HepG2 (cell line): ENCODE results near the gene PRMT2. TPM values are rescaled to one million over a fixed set of nuclear protein-coding genes. Genes with fewer than 3 reads are reported as not detected.

Source experiments
- ATAC-seq: fragments of 200-7000 bp; cut with Tn5 transposase; 3 replicates; pipeline ENCODE4 v1.9.1; 2020; ENCODE audit warnings: mild to moderate bottlenecking, moderate library complexity
- BruUV-seq: library from RNA; stranded (reverse); fragments of 400-500 nt; replicated peaks from 2 replicates; lab custom pipeline; 2021; lab: Mats Ljungman, UMichigan
- CTCF ChIA-PET: fragments of 300-600 bp; formaldehyde crosslinking; extraction: SDS; loops from one replicate; lab custom pipeline; 2021; ENCODE audit warnings: low total read pairs, inconsistent platforms, low intra/inter-chr PET ratio; lab: Yijun Ruan, JAX
- POLR2A ChIA-PET: fragments of 350-600 bp; sonication (Branson Sonifier 250); formaldehyde crosslinking; loops from one replicate; lab custom pipeline; 2020; ENCODE audit warnings: antibody characterized with exemption, inconsistent platforms; lab: Yijun Ruan, JAX
- DNase-seq: peaks from one replicate; pipeline ENCODE4 v3.0.0-alpha.2; 2015; ENCODE audit warnings: low spot score
- FAIRE-seq: peaks from 3 replicates; lab custom pipeline; 2011; peaks lifted over from hg19 to GRCh38; lab: Jason Lieb, UNC
- H2AFZ ChIP-seq: one replicate; pipeline ENCODE4 v1.6.1; 2011; ENCODE audit warnings: low read length, inconsistent platforms
- H3K27ac ChIP-seq: fragments of 300-600 bp; 3 replicates; pipeline ENCODE4 v1.8.0; 2011; ENCODE audit warnings: mixed run types, mild to moderate bottlenecking, mixed read lengths, low read length, inconsistent platforms; ENCODE audit not compliant: insufficient read depth; ENCODE audit errors: extremely low read length
- H3K27me3 ChIP-seq, 2 experiments: fragments of 200-600 bp in 1 of 2; 2 replicates in 1 of 2; 3 replicates in 1 of 2; pipeline versions ENCODE4 v1.6.0 to v1.8.0; 2011; ENCODE audit warnings: low read length in 2 of 2, mild to moderate bottlenecking in 2 of 2, moderate library complexity in 2 of 2, inconsistent platforms in 1 of 2; ENCODE audit not compliant: insufficient read depth in 2 of 2, control insufficient read depth in 1 of 2
- H3K36me3 ChIP-seq, 2 experiments: fragments of 200-600 bp in 1 of 2; replicated peaks in 1 of 2; 2 replicates in 1 of 2; 3 replicates in 1 of 2; pipeline versions ENCODE4 v1.5.1 to v1.8.0; 2011; ENCODE audit warnings: low read length in 2 of 2, inconsistent platforms in 1 of 2; ENCODE audit not compliant: insufficient read depth in 2 of 2, control insufficient read depth in 1 of 2
- H3K4me1 ChIP-seq: 2 replicates; pipeline ENCODE4 v1.5.1; 2012; ENCODE audit warnings: low read length, inconsistent platforms; ENCODE audit not compliant: insufficient read depth
- H3K4me2 ChIP-seq: 2 replicates; pipeline ENCODE4 v1.6.0; 2011; ENCODE audit warnings: low read depth, low read length, inconsistent platforms
- H3K4me3 ChIP-seq, 3 experiments: fragments of 200-600 bp in 1 of 3; sonication (generic), shearing (Covaris generic) in 1 of 3; replicated peaks in 1 of 3; 2 replicates each; pipeline ENCODE4 v1.5.1; 2011 to 2016; ENCODE audit warnings: low read length in 3 of 3, inconsistent platforms in 2 of 3, low read depth in 2 of 3, mild to moderate bottlenecking in 2 of 3, control low read depth in 1 of 3, mixed read lengths in 1 of 3; ENCODE audit not compliant: insufficient read depth in 1 of 3
- H3K79me2 ChIP-seq: one replicate; pipeline ENCODE4 v1.6.1; 2011; ENCODE audit warnings: low read length, inconsistent platforms; ENCODE audit not compliant: insufficient read depth
- H3K9ac ChIP-seq: 2 replicates; pipeline ENCODE4 v1.6.0; 2011; ENCODE audit warnings: mild to moderate bottlenecking, low read depth, low read length, inconsistent platforms; ENCODE audit not compliant: insufficient read depth
- H3K9me3 ChIP-seq: 2 replicates; pipeline ENCODE4 v1.5.1; 2012; ENCODE audit warnings: mild to moderate bottlenecking, low read length
- H4K20me1 ChIP-seq: 2 replicates; pipeline ENCODE4 v1.6.0; 2011; ENCODE audit warnings: inconsistent platforms, mild to moderate bottlenecking, low read length, moderate library complexity; ENCODE audit not compliant: insufficient read depth
- ETV5 ChIP-seq: IDR thresholded peaks from 2 replicates; pipeline ENCODE4 v1.6.1; 2018; ENCODE audit warnings: missing biosample characterization, missing genetic modification reagents, inconsistent platforms, borderline replicate concordance
- FOSL2 ChIP-seq: sonication (generic); formaldehyde crosslinking; IDR thresholded peaks from 2 replicates; pipeline ENCODE4 v1.4.0; 2020; ENCODE audit warnings: missing genetic modification reagents
- HHEX ChIP-seq: IDR thresholded peaks from 2 replicates; pipeline ENCODE4 v1.6.1; 2016; ENCODE audit warnings: control low read depth
- IRX3 ChIP-seq: sonication (generic); formaldehyde crosslinking; IDR thresholded peaks from 2 replicates; pipeline ENCODE4 v1.8.1; 2023; ENCODE audit warnings: mild to moderate bottlenecking, low read depth, missing genetic modification reagents, borderline replicate concordance
- JUN ChIP-seq: sonication (generic); formaldehyde crosslinking; IDR thresholded peaks from 2 replicates; pipeline ENCODE4 v1.4.0; 2020; ENCODE audit warnings: mild to moderate bottlenecking, missing genetic modification reagents
- NCOR1 ChIP-seq: fragments of 200-600 bp; sonication (generic); IDR thresholded peaks from 2 replicates; pipeline ENCODE4 v1.7.0; 2017; ENCODE audit warnings: antibody characterized with exemption, low read length, borderline replicate concordance
- NFIC ChIP-seq: IDR thresholded peaks from 2 replicates; pipeline ENCODE4 v1.6.1; 2012; ENCODE audit warnings: mild to moderate bottlenecking, low read length, inconsistent platforms
- PAXIP1 ChIP-seq: sonication (generic); formaldehyde crosslinking; conservative IDR thresholded peaks from 2 replicates; pipeline ENCODE4 v1.4.0; 2020; ENCODE audit warnings: mild to moderate bottlenecking, missing genetic modification reagents, moderate library complexity
- SCMH1 ChIP-seq: sonication (generic); formaldehyde crosslinking; IDR thresholded peaks from 2 replicates; pipeline ENCODE4 v1.9.0; 2021; ENCODE audit warnings: missing genetic modification reagents, mild to moderate bottlenecking, borderline replicate concordance
- TRAFD1 ChIP-seq: sonication (generic); formaldehyde crosslinking; IDR thresholded peaks from 2 replicates; pipeline ENCODE4 v1.5.1; 2020; ENCODE audit warnings: missing genetic modification reagents, mild to moderate bottlenecking, borderline replicate concordance
- TSC22D2 ChIP-seq: sonication (generic); formaldehyde crosslinking; IDR thresholded peaks from 2 replicates; pipeline ENCODE4 v1.5.1; 2020; ENCODE audit warnings: missing genetic modification reagents, mild to moderate bottlenecking, borderline replicate concordance
- YEATS2 ChIP-seq: sonication (generic); formaldehyde crosslinking; IDR thresholded peaks from 2 replicates; pipeline ENCODE4 v1.4.0; 2020; ENCODE audit warnings: missing genetic modification reagents, borderline replicate concordance
- WGBS: methylation state at CpG from one replicate; pipeline ENCODE4 v1.1.6; 2017; ENCODE audit warnings: low lambda C conversion rate; 5-methylcytosine and 5-hydroxymethylcytosine counted together
- in situ Hi-C: cut with HindIII; loops from 2 replicates; pipeline ENCODE4 v1.10.0; 2017; ENCODE audit warnings: low pct_unique_long_range_greater_than_20kb; ENCODE audit not compliant: extremely low pct_ligation_motif_present
- intact Hi-C: fragments of 100-400 bp; cut with micrococcal nuclease; formaldehyde crosslinking; loops from one replicate; pipeline ENCODE4 v1.10.0; 2022; ENCODE audit not compliant: unreplicated experiment
- polyA plus RNA-seq, 8 experiments: library from polyadenylated mRNA; depleted of rRNA in 3 of 8; stranded (reverse) in 7 of 8; unstranded in 1 of 8; fragments of >200 nt; fragmentation: Illumina TruSeq in 4 of 8; extraction: Trizol in 4 of 8; gene quantifications; 2 replicates each; pipeline versions ENCODE4 v1.2.1 to v1.2.3, GENCODE V29; 2011 to 2016; ENCODE audit warnings: low read depth in 4 of 8, missing spikeins in 1 of 8, mixed read lengths in 1 of 8; ENCODE audit not compliant: insufficient read depth in 1 of 8
- total RNA-seq, 5 experiments: library from RNA; depleted of rRNA; stranded (reverse); fragments of >200 nt; fragmentation: Illumina TruSeq; extraction: Trizol; gene quantifications; 2 replicates each; pipeline ENCODE4 v1.2.3, GENCODE V29; 2016; ENCODE audit warnings: low read depth in 1 of 5
- TF ChIP-seq, protein P1 (sequence below): IDR thresholded peaks from 2 replicates; pipeline ENCODE4 v1.6.1; 2016; ENCODE audit warnings: mild to moderate bottlenecking, missing biosample characterization, missing genetic modification reagents
- TF ChIP-seq, protein P2 (sequence below): sonication (generic); formaldehyde crosslinking; IDR thresholded peaks from 2 replicates; pipeline ENCODE4 v1.5.1; 2020; ENCODE audit warnings: mild to moderate bottlenecking, missing genetic modification reagents, moderate library complexity

The PRMT2 gene
- total and polyA plus RNA-seq, 2 of the 13 experiments (the other 11 are each of a cell fraction or from before 2014, with no cell fraction given), result 54.4 to 78.8 TPM

DNA sequence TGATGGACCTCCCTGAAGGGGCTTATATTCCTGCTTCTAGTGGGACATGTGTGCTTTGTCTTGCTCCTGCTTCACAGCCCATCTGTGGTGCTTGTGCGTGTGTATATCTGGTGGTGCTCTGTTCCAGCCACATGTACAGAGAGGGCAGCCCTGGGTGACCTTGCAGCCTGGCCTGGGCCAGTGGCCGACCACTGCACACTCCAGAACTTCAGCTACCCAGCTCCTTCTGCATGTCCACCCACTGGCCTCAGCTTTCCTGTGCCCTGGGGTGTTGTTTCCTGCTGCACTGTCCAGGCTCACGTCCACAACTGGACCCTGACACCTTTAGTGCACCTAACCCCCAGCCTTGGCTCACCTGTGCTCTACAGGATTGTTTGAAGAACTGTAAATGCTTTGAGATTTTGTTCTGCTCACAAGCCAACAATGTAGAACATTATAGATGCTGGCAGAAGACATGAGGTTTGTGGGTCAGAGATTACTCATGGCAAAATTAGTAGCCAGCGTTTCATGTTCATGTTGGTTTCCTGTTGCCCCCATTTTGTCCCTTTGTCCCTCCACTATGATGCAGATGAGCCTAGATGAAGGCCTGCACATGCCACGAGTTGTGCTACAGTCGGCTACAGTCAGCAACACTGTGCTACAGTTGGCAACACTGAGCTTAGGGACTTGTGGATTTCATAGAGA lies 25.3 kb upstream of the PRMT2 start:
- Histone ChIP-seq H3K36me3 (no peaks in the 10 kb centered on the region), H4K20me1 (no peaks in the 10 kb centered on the region), H3K4me2 (peak overlapping the region; percentile 10; the same call in 1 of the 2 replicates), H3K27me3 (peaks cover 0 to 21% of the 10 kb centered on the region in 2 experiments; a peak in 4 of 5 replicates), H3K4me3 (no peak overlapping the region), H2AFZ (no peak overlapping the region), H3K9ac (no peak overlapping the region), H3K27ac (no peak overlapping the region), H3K4me1 (peaks cover 22% of the 10 kb centered on the region), H3K9me3 (no peaks in the 10 kb centered on the region), H3K79me2 (no peaks in the 10 kb centered on the region)
- FAIRE-seq, result no peak
- intact Hi-C loops, result no loop called here
- ChIA-PET POLR2A (no interaction called here), CTCF (no interaction called here)
- in situ Hi-C loops, result no loop called here
- peak; percentile 52; the same call in 2 of the 3 replicates for ATAC-seq
- DNase-seq, result no peak
- no TSS peak for BruUV-seq
- 23% methylated on average over 5 of the region's 6 CpGs for whole genome bisulfite sequencing
- peak; percentile 11; the same call in 1 of the 2 replicates for TF ChIP-seq ETV5 (CRISPR knock-in tag)
- TF ChIP-seq PAXIP1, result no peak
- no peak for TF ChIP-seq NFIC
- TF ChIP-seq NCOR1, result no peak
- TF ChIP-seq, protein P1, sequence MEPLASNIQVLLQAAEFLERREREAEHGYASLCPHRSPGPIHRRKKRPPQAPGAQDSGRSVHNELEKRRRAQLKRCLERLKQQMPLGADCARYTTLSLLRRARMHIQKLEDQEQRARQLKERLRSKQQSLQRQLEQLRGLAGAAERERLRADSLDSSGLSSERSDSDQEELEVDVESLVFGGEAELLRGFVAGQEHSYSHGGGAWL (CRISPR knock-in tag), result no peak
- TF ChIP-seq HHEX (CRISPR knock-in tag), result no peak
- TF ChIP-seq, protein P2, sequence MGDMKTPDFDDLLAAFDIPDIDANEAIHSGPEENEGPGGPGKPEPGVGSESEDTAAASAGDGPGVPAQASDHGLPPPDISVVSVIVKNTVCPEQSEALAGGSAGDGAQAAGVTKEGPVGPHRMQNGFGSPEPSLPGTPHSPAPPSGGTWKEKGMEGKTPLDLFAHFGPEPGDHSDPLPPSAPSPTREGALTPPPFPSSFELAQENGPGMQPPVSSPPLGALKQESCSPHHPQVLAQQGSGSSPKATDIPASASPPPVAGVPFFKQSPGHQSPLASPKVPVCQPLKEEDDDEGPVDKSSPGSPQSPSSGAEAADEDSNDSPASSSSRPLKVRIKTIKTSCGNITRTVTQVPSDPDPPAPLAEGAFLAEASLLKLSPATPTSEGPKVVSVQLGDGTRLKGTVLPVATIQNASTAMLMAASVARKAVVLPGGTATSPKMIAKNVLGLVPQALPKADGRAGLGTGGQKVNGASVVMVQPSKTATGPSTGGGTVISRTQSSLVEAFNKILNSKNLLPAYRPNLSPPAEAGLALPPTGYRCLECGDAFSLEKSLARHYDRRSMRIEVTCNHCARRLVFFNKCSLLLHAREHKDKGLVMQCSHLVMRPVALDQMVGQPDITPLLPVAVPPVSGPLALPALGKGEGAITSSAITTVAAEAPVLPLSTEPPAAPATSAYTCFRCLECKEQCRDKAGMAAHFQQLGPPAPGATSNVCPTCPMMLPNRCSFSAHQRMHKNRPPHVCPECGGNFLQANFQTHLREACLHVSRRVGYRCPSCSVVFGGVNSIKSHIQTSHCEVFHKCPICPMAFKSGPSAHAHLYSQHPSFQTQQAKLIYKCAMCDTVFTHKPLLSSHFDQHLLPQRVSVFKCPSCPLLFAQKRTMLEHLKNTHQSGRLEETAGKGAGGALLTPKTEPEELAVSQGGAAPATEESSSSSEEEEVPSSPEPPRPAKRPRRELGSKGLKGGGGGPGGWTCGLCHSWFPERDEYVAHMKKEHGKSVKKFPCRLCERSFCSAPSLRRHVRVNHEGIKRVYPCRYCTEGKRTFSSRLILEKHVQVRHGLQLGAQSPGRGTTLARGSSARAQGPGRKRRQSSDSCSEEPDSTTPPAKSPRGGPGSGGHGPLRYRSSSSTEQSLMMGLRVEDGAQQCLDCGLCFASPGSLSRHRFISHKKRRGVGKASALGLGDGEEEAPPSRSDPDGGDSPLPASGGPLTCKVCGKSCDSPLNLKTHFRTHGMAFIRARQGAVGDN, result peak; percentile 50
- TF ChIP-seq SCMH1 (CRISPR knock-in tag), result no peak
- no peak for TF ChIP-seq YEATS2 (CRISPR knock-in tag)
- no peak for TF ChIP-seq TSC22D2 (CRISPR knock-in tag)
- no peak for TF ChIP-seq FOSL2
- TF ChIP-seq JUN (CRISPR knock-in tag), result no peak
- no peak for TF ChIP-seq TRAFD1 (CRISPR knock-in tag)
- no peak for TF ChIP-seq IRX3 (CRISPR knock-in tag)
